Esophagus muscularis mucosa (tissue), 3 donors: ENCODE data around the gene LINC00237.

Source experiments
- POLR2AphosphoS5 ChIP-seq, 2 donors: sonication (generic); formaldehyde crosslinking; IDR thresholded peaks; one replicate each; pipeline ENCODE4 v1.6.1; 2017; ENCODE audit warnings: antibody characterized with exemption in 2 of 2
- TF ChIP-seq, protein P1 (sequence below), 3 experiments: fragments of 200-600 bp in 2 of 3; fragments of 450-650 bp in 1 of 3; sonication (generic) in 2 of 3; IDR thresholded peaks; one replicate each; pipeline ENCODE4 v1.5.1; 2017 to 2019; ENCODE audit warnings: antibody characterized with exemption in 3 of 3, mild to moderate bottlenecking in 2 of 3, moderate library complexity in 1 of 3

DNA sequence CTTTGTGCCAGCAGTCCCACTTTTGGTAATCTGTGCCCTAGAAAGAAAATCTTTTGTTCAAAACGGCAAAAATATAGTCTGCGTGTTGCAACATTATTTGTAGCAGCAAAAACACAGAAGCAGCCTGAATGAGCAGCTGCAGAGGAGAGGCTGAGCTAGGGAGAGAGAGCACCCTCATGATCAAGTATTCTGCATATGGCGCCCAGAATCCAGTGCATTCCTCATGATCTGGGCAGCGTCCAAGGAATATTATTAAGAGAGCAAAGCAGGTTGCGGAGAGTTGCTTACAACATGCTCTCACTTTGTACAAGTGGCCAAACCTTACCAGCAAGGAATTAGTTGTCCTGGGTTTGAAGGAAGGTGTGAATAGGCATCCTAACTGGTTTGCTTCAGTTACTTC, 45.6 kb upstream of the LINC00237 start:
- TF ChIP-seq, protein P1, sequence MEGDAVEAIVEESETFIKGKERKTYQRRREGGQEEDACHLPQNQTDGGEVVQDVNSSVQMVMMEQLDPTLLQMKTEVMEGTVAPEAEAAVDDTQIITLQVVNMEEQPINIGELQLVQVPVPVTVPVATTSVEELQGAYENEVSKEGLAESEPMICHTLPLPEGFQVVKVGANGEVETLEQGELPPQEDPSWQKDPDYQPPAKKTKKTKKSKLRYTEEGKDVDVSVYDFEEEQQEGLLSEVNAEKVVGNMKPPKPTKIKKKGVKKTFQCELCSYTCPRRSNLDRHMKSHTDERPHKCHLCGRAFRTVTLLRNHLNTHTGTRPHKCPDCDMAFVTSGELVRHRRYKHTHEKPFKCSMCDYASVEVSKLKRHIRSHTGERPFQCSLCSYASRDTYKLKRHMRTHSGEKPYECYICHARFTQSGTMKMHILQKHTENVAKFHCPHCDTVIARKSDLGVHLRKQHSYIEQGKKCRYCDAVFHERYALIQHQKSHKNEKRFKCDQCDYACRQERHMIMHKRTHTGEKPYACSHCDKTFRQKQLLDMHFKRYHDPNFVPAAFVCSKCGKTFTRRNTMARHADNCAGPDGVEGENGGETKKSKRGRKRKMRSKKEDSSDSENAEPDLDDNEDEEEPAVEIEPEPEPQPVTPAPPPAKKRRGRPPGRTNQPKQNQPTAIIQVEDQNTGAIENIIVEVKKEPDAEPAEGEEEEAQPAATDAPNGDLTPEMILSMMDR (IDR thresholded peaks at IDR 0.05): no peak
- no peak for TF ChIP-seq POLR2AphosphoS5 (IDR thresholded peaks at IDR 0.05)
